Measurements from ENCODE around the gene ZSCAN1.

- no peak for TF ChIP-seq CTCF (IDR thresholded peaks at IDR 0.05)
- TF ChIP-seq POLR2A (IDR thresholded peaks at IDR 0.05; ENCODE audit: low read depth), result no peak
- no peak for TF ChIP-seq EP300 (IDR thresholded peaks at IDR 0.05)
- no peak for TF ChIP-seq POLR2AphosphoS5 (IDR thresholded peaks at IDR 0.05)
Measured at GRCh38 chr19:58089846-58090245, 56.0 kb downstream of the ZSCAN1 start.
